HCT116 (cell line): Measurements from ENCODE around the gene PEX6. TPM values are rescaled to one million over a fixed set of nuclear protein-coding genes. Genes with fewer than 3 reads are reported as not detected.
A peak's percentile ranks its signal among the peaks of the same experiment; 100 is the strongest.

Experiments
- ATAC-seq: fragments of 200-7000 bp; cut with Tn5 transposase; 2 replicates; pipeline ENCODE4 v1.9.1; 2020; ENCODE audit warnings: mild to moderate bottlenecking, moderate library complexity
- BruUV-seq: library from RNA; stranded (reverse); fragments of 400-500 nt; replicated peaks from 2 replicates; lab custom pipeline; 2021; lab: Mats Ljungman, UMichigan
- CTCF ChIA-PET: fragments of 300-600 bp; sonication (Branson Sonifier 250); formaldehyde crosslinking; loops from one replicate; lab custom pipeline; 2021; ENCODE audit warnings: antibody characterized with exemption; lab: Charles Lee
- POLR2A ChIA-PET: fragments of 300-600, 350-600 bp; sonication (Branson Sonifier 250); formaldehyde crosslinking; loops from one replicate; lab custom pipeline; 2021; ENCODE audit warnings: antibody characterized with exemption; lab: Charles Lee
- RAD21 ChIA-PET, 2 experiments: fragments of 300-600 bp; sonication (Branson Sonifier 250); formaldehyde crosslinking; loops; one replicate each; lab custom pipeline; 2023; ENCODE audit warnings: low total read pairs in 2 of 2; ENCODE audit not compliant: uncharacterized antibody in 2 of 2, unreplicated experiment in 2 of 2, low non-redundant PET in 1 of 2; lab: Charles Lee
- DNase-seq: peaks from one replicate; pipeline ENCODE4 v3.0.0-alpha.2; 2010; ENCODE audit warnings: low read depth, low spot score
- H2AFZ ChIP-seq: fragments of 200-600 bp; shearing (Covaris generic), sonication (generic); 2 replicates; pipeline ENCODE4 v1.6.1; 2017; ENCODE audit warnings: low read depth, mixed run types, mixed read lengths, antibody characterized with exemption, low read length; ENCODE audit not compliant: poor library complexity, severe bottlenecking
- H3K27ac ChIP-seq: 2 replicates; pipeline ENCODE4 v1.5.1; 2012; ENCODE audit warnings: low read depth, low read length
- H3K27me3 ChIP-seq: fragments of 200-600 bp; sonication (generic); 2 replicates; pipeline ENCODE4 v1.6.1; 2016; ENCODE audit warnings: mixed run types, low read length, mixed read lengths; ENCODE audit not compliant: insufficient read depth
- H3K36me3 ChIP-seq, 2 experiments: fragments of 200-500 bp in 1 of 2; fragments of 200-600 bp in 1 of 2; sonication (Bioruptor generic) in 1 of 2; sonication (generic) in 1 of 2; 2 replicates each; pipeline versions ENCODE4 v1.5.1 to v1.6.1; 2014 to 2016; ENCODE audit warnings: low read length in 2 of 2, inconsistent platforms in 1 of 2, mixed read lengths in 1 of 2, mixed run types in 1 of 2; ENCODE audit not compliant: insufficient read depth in 2 of 2, control insufficient read depth in 1 of 2
- H3K4me1 ChIP-seq, 2 experiments: fragments of 200-600 bp in 1 of 2; sonication (generic) in 1 of 2; 2 replicates each; pipeline versions ENCODE4 v1.5.1 to v1.6.1; 2012 to 2017; ENCODE audit warnings: low read length in 2 of 2, inconsistent platforms in 1 of 2, mild to moderate bottlenecking in 1 of 2, mixed read lengths in 1 of 2, mixed run types in 1 of 2, moderate library complexity in 1 of 2; ENCODE audit not compliant: insufficient read depth in 2 of 2, control insufficient read depth in 1 of 2
- H3K4me2 ChIP-seq: fragments of 200-600 bp; sonication (generic); 2 replicates; pipeline ENCODE4 v1.6.1; 2017; ENCODE audit warnings: mixed run types, low read length, mixed read lengths
- H3K4me3 ChIP-seq, 2 experiments: fragments of 200-600 bp in 1 of 2; sonication (generic) in 1 of 2; replicated peaks in 1 of 2; 2 replicates each; pipeline ENCODE4 v1.5.1; 2011 to 2016; ENCODE audit warnings: low read length in 2 of 2, control low read depth in 1 of 2, low read depth in 1 of 2, mild to moderate bottlenecking in 1 of 2, mixed read lengths in 1 of 2, mixed run types in 1 of 2
- H3K79me2 ChIP-seq: fragments of 200-600 bp; sonication (generic); 2 replicates; pipeline ENCODE4 v1.6.1; 2017; ENCODE audit warnings: mild to moderate bottlenecking, mixed run types, low read length, moderate library complexity, mixed read lengths; ENCODE audit not compliant: insufficient read depth
- H3K9ac ChIP-seq: fragments of 200-600 bp; sonication (generic); 2 replicates; pipeline ENCODE4 v1.6.1; 2016; ENCODE audit warnings: low read length, mixed read lengths
- H3K9me2 ChIP-seq: fragments of 200-600 bp; sonication (generic), shearing (Covaris generic); 2 replicates; pipeline ENCODE4 v1.6.1; 2017; ENCODE audit warnings: mixed run types, mild to moderate bottlenecking, moderate library complexity; ENCODE audit not compliant: insufficient read depth
- H3K9me3 ChIP-seq, 2 experiments: fragments of 200-500 bp in 1 of 2; fragments of 200-600 bp in 1 of 2; sonication (Bioruptor generic) in 1 of 2; sonication (generic) in 1 of 2; 2 replicates each; pipeline ENCODE4 v1.6.1; 2014 to 2017; ENCODE audit warnings: low read length in 2 of 2, mixed read lengths in 2 of 2, inconsistent platforms in 1 of 2, low read depth in 1 of 2, mild to moderate bottlenecking in 1 of 2, mixed run types in 1 of 2, moderate library complexity in 1 of 2; ENCODE audit not compliant: control insufficient read depth in 1 of 2, insufficient read depth in 1 of 2
- H4K20me1 ChIP-seq: fragments of 200-600 bp; sonication (generic), shearing (Covaris generic); 2 replicates; pipeline ENCODE4 v1.6.1; 2017; ENCODE audit warnings: mixed run types, mild to moderate bottlenecking, moderate library complexity; ENCODE audit not compliant: insufficient read depth
- CBX3 ChIP-seq: IDR thresholded peaks from 2 replicates; pipeline ENCODE4 v1.6.1; 2012; ENCODE audit warnings: low read depth
- CEBPB ChIP-seq: IDR thresholded peaks from 2 replicates; pipeline ENCODE4 v1.6.1; 2012; ENCODE audit warnings: low read depth
- EZH2 ChIP-seq: fragments of 200-600 bp; sonication (generic); IDR thresholded peaks from 2 replicates; pipeline ENCODE4 v1.6.1; 2017; ENCODE audit warnings: antibody characterized with exemption, mixed run types
- EZH2phosphoT487 ChIP-seq: fragments of 200-600 bp; IDR thresholded peaks from 2 replicates; pipeline ENCODE4 v1.6.1; 2018; ENCODE audit warnings: antibody characterized with exemption, borderline replicate concordance
- POLR2A ChIP-seq: IDR thresholded peaks from 2 replicates; pipeline ENCODE4 v1.7.0; 2011; ENCODE audit warnings: borderline replicate concordance; ENCODE audit not compliant: insufficient read depth, insufficient read length; ENCODE audit errors: extremely low read depth
- POLR2AphosphoS5 ChIP-seq: IDR thresholded peaks from 2 replicates; pipeline ENCODE4 v1.6.1; 2011; ENCODE audit warnings: mild to moderate bottlenecking, low read depth, low read length, moderate library complexity
- RAD21 ChIP-seq: IDR thresholded peaks from 2 replicates; pipeline ENCODE4 v1.6.1; 2012; ENCODE audit warnings: low read depth, mild to moderate bottlenecking
- REST ChIP-seq: IDR thresholded peaks from 2 replicates; pipeline ENCODE4 v1.6.1; 2012; ENCODE audit warnings: low read depth
- SP1 ChIP-seq: IDR thresholded peaks from 2 replicates; pipeline ENCODE4 v1.6.1; 2012; ENCODE audit warnings: low read depth
- YY1 ChIP-seq: IDR thresholded peaks from 2 replicates; pipeline ENCODE4 v1.6.1; 2011; ENCODE audit warnings: low read length, low read depth, moderate library complexity, mild to moderate bottlenecking; ENCODE audit not compliant: insufficient replicate concordance; ENCODE audit errors: extremely low read depth
- ZFX ChIP-seq: fragments of 450-650 bp; IDR thresholded peaks from 2 replicates; pipeline ENCODE4 v1.6.1; 2017
- intact Hi-C: fragments of 100-400 bp; cut with micrococcal nuclease; formaldehyde crosslinking; loops from 2 replicates; pipeline ENCODE4 v1.10.0; 2022
- total RNA-seq: library from RNA; stranded (reverse); gene quantifications from one replicate; pipeline ENCODE4 v1.2.1, GENCODE V29; 2021; ENCODE audit not compliant: unreplicated experiment
- TF ChIP-seq, protein P1 (sequence below), 3 experiments: fragments of 200-600 bp in 1 of 3; sonication (generic) in 1 of 3; IDR thresholded peaks in 2 of 3; conservative IDR thresholded peaks in 1 of 3; 2 replicates each; pipeline ENCODE4 v1.5.1; 2012 to 2017; ENCODE audit warnings: low read depth in 2 of 3, low read length in 2 of 3, antibody characterized with exemption in 1 of 3, borderline replicate concordance in 1 of 3, control low read depth in 1 of 3, mild to moderate bottlenecking in 1 of 3, mixed read lengths in 1 of 3, mixed run types in 1 of 3, moderate library complexity in 1 of 3; ENCODE audit not compliant: insufficient read depth in 1 of 3

Gene PEX6
- total RNA-seq, 1 experiment from 2014 or later, result 21.4 TPM

DNA sequence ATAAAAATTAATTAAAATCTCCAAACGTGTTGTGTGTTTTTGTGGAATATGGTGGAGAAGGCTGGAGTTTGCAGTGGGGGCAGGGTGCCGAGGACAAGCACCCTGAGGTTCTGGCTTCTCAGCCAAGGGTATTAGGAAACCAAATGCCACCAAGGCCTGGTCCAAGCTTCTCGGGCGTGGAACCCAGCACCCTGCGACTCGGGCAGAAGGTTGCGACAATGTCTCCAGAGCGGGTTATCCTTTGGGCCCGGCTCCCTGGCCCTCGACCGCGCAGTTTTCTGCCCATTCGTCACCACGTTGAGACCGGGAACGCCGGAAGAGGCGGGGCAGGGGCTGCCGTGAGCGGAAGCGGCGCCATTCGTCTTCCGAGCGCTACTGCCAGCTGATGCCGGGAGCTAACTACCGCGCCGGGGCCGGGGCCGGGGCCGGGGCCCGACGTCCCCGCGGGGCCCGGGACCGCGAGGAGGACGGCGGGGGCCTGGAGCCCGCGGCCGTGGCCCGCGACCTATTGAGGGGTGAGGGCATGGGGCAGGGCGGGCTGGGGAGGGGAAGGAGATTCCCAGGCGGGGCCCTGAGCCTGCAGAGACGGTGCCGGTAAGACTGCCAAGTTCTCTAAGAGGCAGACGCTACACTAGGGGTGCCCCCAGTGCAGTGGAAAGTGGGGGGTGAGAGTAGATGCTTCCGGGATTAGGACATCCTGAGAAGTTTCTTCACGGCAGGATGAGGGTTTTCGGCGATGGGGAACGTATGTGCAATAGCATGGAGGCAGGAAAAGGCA, 42.5 kb upstream of the PEX6 start, which contains the start of gene RRP36:
Gene RRP36, plus strand, starts transcription at position 354 of the 778 bp plus-strand sequence. Its CDS starts 32 bp downstream, at position 386.
- POLR2A ChIA-PET, result interaction anchor here (0.6 to 2.2 kb wide), 5 partner anchors 12 to 122 kb away, joined by 3 to 7 read pairs (median 4); partner anchors contain the start of genes CNPY3 and PEX6
- CTCF ChIA-PET, result interaction anchor here (0.8 kb wide), 1 partner anchor 122 kb away, joined by 3 read pairs; no protein-coding TSS in a partner anchor
- Histone ChIP-seq H3K9me3 (no peaks in the 10 kb centered on the region), H3K9me2 (no peaks in the 10 kb centered on the region), H3K4me2 (peak within 1 kb of the TSS; percentile 94), H4K20me1 (no peaks in the 10 kb centered on the region), H3K9ac (peak within 1 kb of the TSS; percentile 93), H3K4me1 (peaks cover 9 to 20% of the 10 kb centered on the region in 2 experiments), H3K27ac (peak within 1 kb of the TSS; percentile 80), H3K27me3 (no peaks in the 10 kb centered on the region), H3K79me2 (peaks cover 55% of the 10 kb centered on the region), H2AFZ (no peak within 1 kb of the TSS), H3K36me3 (peaks cover 20 to 22% of the 10 kb centered on the region in 2 experiments), H3K4me3 (peak within 1 kb of the TSS; percentile 75 to 96)
- DNase-seq, result no peak
- intact Hi-C loops, result no loop called here
- TF ChIP-seq POLR2AphosphoS5, result peak; percentile 83
- no peak for TF ChIP-seq CBX3
- peak; percentile 87 for TF ChIP-seq YY1
- peak; percentile 56 for TF ChIP-seq POLR2A
- TF ChIP-seq ZFX, result peak; percentile 67
- BruUV-seq, result no TSS peak
- RAD21 ChIA-PET, result interaction anchor here (0.7 to 1.3 kb wide), 2 partner anchors 7 to 1287 kb away, joined by 3 read pairs; partner anchors contain the start of genes KLHDC3 (in 1 of the 2) and MEA1 (in 1 of the 2)
- ATAC-seq, result peak; percentile 90

DNA sequence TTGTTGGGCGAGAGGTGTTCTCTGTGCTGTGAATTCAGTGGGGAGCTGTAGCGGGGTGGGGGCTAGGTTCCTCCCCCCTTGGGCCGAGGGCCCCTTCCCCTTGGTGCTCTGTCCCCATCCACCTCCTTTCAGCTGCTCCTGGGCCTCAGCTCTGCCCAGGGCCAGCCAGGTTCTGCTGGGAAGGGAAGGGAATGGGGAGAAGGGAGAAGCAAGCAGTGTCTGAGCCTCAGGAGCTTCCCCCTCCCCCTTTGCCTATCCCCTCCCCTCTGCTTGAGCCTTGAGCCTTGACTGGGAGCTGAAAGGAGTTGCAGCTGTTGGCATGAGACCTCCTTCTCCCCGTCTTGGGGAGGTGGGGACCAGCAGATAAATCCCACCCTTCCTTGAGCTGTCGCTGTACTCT, 41.9 kb upstream of the PEX6 start:
- H3K36me3 ChIP-seq, result peaks cover 16 to 22% of the 10 kb centered on the region in 2 experiments
- ChIA-PET RAD21 (interaction anchor here in 1 of 2 experiments (0.7 kb wide), 1 partner anchor 1286 kb away, joined by 3 read pairs; no protein-coding TSS in a partner anchor), CTCF (interaction anchor here (0.8 kb wide), 1 partner anchor 123 kb away, joined by 3 read pairs; no protein-coding TSS in a partner anchor), POLR2A (interaction anchor here (0.6 to 2.2 kb wide), 4 partner anchors 12 to 92 kb away, joined by 3 to 7 read pairs (median 4); partner anchors contain the start of genes CNPY3 and PEX6)
- H3K79me2 ChIP-seq, result peaks cover 56% of the 10 kb centered on the region
- H2AFZ ChIP-seq, result no peak overlapping the region
- peak overlapping the region; percentile 94 for H3K4me2 ChIP-seq
- peak overlapping the region; percentile 93 for H3K9ac ChIP-seq
- H3K4me3 ChIP-seq, result peak overlapping the region; percentile 75 to 96
- H3K9me3 ChIP-seq, result no peaks in the 10 kb centered on the region
- TSS peak; percentile 93 for BruUV-seq
- no peaks in the 10 kb centered on the region for H3K27me3 ChIP-seq
- peaks cover 9 to 20% of the 10 kb centered on the region in 2 experiments for H3K4me1 ChIP-seq
- no peaks in the 10 kb centered on the region for H4K20me1 ChIP-seq
- no peaks in the 10 kb centered on the region for H3K9me2 ChIP-seq
- intact Hi-C loops, result no loop called here
- DNase-seq (no peak), ATAC-seq (peak; percentile 34)
- peak overlapping the region; percentile 80 for H3K27ac ChIP-seq
- TF ChIP-seq SP1 (no peak), REST (no peak), RAD21 (no peak), CEBPB (no peak), POLR2AphosphoS5 (no peak), EZH2 (no peak), EZH2phosphoT487 (no peak)
- TF ChIP-seq, protein P1, sequence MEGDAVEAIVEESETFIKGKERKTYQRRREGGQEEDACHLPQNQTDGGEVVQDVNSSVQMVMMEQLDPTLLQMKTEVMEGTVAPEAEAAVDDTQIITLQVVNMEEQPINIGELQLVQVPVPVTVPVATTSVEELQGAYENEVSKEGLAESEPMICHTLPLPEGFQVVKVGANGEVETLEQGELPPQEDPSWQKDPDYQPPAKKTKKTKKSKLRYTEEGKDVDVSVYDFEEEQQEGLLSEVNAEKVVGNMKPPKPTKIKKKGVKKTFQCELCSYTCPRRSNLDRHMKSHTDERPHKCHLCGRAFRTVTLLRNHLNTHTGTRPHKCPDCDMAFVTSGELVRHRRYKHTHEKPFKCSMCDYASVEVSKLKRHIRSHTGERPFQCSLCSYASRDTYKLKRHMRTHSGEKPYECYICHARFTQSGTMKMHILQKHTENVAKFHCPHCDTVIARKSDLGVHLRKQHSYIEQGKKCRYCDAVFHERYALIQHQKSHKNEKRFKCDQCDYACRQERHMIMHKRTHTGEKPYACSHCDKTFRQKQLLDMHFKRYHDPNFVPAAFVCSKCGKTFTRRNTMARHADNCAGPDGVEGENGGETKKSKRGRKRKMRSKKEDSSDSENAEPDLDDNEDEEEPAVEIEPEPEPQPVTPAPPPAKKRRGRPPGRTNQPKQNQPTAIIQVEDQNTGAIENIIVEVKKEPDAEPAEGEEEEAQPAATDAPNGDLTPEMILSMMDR (IDR thresholded peaks at IDR 0.05 in 2 of 3, conservative IDR thresholded peaks at IDR 0.05 in 1 of 3; ENCODE audit: borderline replicate concordance in 1 of 3, insufficient read depth in 1 of 3, low read depth in 2 of 3, low read length in 2 of 3), result no peak
